BLaER1 treated with 17β-estradiol and CSF1 and Interleukin-3, amounts not matched to agents 10 nM and 100 nM (cell line): Measurements from ENCODE around the gene IQCM.
"Not testable (repeated sequence)": the region's sequence is repeated elsewhere in the genome, so short reads cannot be mapped to it uniquely, and the experiment has no call there.

Experiments
- H3K27ac ChIP-seq, 11 experiments: shearing (Covaris generic); formaldehyde crosslinking; 2 replicates each; pipeline ENCODE4 v1.8.1; 2022
- H3K27me3 ChIP-seq, 11 experiments: shearing (Covaris generic); formaldehyde crosslinking; 2 replicates each; pipeline ENCODE4 v1.8.1; 2022
- H3K36me3 ChIP-seq, 11 experiments: shearing (Covaris generic); formaldehyde crosslinking; 2 replicates each; pipeline ENCODE4 v1.8.1; 2022
- H3K4me1 ChIP-seq, 10 experiments: shearing (Covaris generic); formaldehyde crosslinking; 2 replicates each; pipeline ENCODE4 v1.8.1; 2022
- H3K4me2 ChIP-seq, 11 experiments: shearing (Covaris generic); formaldehyde crosslinking; 2 replicates each; pipeline ENCODE4 v1.8.1; 2022
- H3K4me3 ChIP-seq, 10 experiments: shearing (Covaris generic); formaldehyde crosslinking; 2 replicates each; pipeline ENCODE4 v1.8.1; 2022
- H3K9ac ChIP-seq, 11 experiments: shearing (Covaris generic); formaldehyde crosslinking; 2 replicates each; pipeline ENCODE4 v1.8.1; 2022
- H3K9me3 ChIP-seq, 11 experiments: shearing (Covaris generic); formaldehyde crosslinking; replicated peaks in 1 of 11; 2 replicates each; pipeline ENCODE4 v1.8.1; 2022
- H4K20me1 ChIP-seq, 11 experiments: shearing (Covaris generic); formaldehyde crosslinking; 2 replicates each; pipeline ENCODE4 v1.8.1; 2022
- Cebpa-rat ChIP-seq, 11 experiments: shearing (Covaris generic); IDR thresholded peaks; 2 replicates each; pipeline ENCODE4 v1.8.1; 2022

IQCM gene

DNA sequence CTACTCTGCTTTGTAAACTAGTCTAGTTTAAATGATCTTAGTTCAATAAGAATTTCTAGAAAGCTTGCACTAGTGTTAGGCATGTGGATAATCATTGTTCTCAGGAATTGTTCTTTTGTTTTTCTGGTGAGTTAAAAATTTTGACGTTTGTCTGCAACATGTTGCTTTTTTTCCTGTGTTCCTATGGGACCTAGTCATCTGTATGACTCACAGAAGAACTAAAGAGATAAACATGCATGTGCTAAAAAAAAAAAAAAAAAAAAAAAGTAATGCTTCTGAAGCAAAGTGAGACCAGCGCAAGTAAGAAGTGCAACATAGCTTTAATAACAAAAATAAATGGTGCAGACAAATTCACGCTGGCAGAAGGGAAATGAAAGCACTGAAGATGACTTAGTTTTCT, 471.2 kb downstream of the IQCM start:
- no peak overlapping the region for H3K9ac ChIP-seq
- H3K36me3 ChIP-seq: no peaks in the 10 kb centered on the region
- peaks cover 0 to 5% (median 0%) of the 10 kb centered on the region in 11 experiments; a peak in 3 of 22 replicates for H3K9me3 ChIP-seq
- TF ChIP-seq Cebpa-rat (IDR thresholded peaks at IDR 0.05): no peak
- H3K27me3 ChIP-seq: no peaks in the 10 kb centered on the region
- peaks cover 0 to 19% (median 9%) of the 10 kb centered on the region in 10 experiments; a peak in 12 of 20 replicates for H3K4me1 ChIP-seq
- H4K20me1 ChIP-seq: no peaks in the 10 kb centered on the region
- H3K4me3 ChIP-seq: no peak overlapping the region
- H3K27ac ChIP-seq: no peak overlapping the region
- H3K4me2 ChIP-seq: peak overlapping the region in 8 of 11 experiments; percentile 3 to 43 (median 14); a peak in 7 of 22 replicates

DNA sequence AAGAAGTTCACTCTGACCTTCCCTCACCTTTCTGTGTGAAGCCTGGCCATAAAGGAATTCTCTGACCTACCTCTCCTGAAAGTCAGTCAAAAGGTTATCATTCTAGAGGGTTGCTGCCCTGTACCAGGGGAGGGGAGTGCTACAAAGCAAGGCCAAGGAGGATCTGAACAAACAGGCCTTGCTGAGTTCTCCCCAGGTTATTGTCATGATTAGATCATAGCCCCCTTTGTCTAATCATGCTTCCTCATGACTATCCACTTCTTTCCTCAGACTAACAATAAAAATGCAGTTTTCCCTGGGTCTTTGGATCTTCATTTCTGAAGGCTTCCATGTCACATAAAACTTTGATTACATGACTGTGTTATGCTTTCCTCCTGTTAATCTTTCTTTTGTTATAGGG, 472.0 kb downstream of the IQCM start:
- H4K20me1 ChIP-seq: no peaks in the 10 kb centered on the region
- H3K36me3 ChIP-seq: no peaks in the 10 kb centered on the region
- H3K27ac ChIP-seq: no peak overlapping the region
- no peak for TF ChIP-seq Cebpa-rat (IDR thresholded peaks at IDR 0.05)
- H3K27me3 ChIP-seq: no peaks in the 10 kb centered on the region
- H3K9ac ChIP-seq: no peak overlapping the region
- peaks cover 0 to 5% (median 0%) of the 10 kb centered on the region in 11 experiments; a peak in 3 of 22 replicates for H3K9me3 ChIP-seq
- peaks cover 0 to 11% (median 7%) of the 10 kb centered on the region in 10 experiments; a peak in 10 of 20 replicates for H3K4me1 ChIP-seq
- H3K4me2 ChIP-seq: no peak overlapping the region
- H3K4me3 ChIP-seq: no peak overlapping the region

- H3K27ac ChIP-seq, H3K36me3 ChIP-seq, H4K20me1 ChIP-seq, H3K9me3 ChIP-seq, H3K4me3 ChIP-seq, H3K4me1 ChIP-seq, H3K27me3 ChIP-seq, H3K9ac ChIP-seq, H3K4me2 ChIP-seq: not testable (repeated sequence)
Measured at GRCh38 chr4:149341117-149341516, 474.5 kb downstream of the IQCM start.

DNA sequence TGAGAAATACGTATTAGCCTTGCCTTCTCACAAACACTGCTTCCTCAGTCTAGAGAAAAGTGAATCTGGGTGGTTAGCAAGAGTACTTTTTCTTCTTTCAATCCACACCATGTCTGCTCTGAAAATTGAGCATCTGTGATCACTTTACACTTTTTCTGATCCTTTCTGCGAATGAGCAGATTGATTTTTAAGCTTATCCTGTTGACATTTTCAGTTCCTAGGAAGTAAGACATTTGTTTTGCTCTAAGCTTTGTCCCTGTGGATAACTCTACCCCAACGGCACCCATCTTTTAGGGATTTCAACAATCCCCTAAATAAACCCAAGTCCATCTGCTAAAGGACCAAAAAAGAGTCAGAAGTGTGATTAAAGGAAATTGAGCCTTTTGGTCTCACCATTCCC, 487.5 kb downstream of the IQCM start:
- H3K27me3 ChIP-seq: no peaks in the 10 kb centered on the region
- no peaks in the 10 kb centered on the region for H4K20me1 ChIP-seq
- no peaks in the 10 kb centered on the region for H3K36me3 ChIP-seq
- TF ChIP-seq Cebpa-rat (IDR thresholded peaks at IDR 0.05): no peak
- H3K4me2 ChIP-seq: no peak overlapping the region
- H3K9ac ChIP-seq: no peak overlapping the region
- peaks cover 10 to 15% (median 11%) of the 10 kb centered on the region in 11 experiments; a peak in 20 of 22 replicates for H3K9me3 ChIP-seq
- H3K4me3 ChIP-seq: no peak overlapping the region
- no peak overlapping the region for H3K27ac ChIP-seq
- H3K4me1 ChIP-seq: no peaks in the 10 kb centered on the region

- Histone ChIP-seq H3K9me3 (peaks cover 35 to 46% (median 40%) of the 10 kb centered on the region in 11 experiments), H3K27me3 (no peaks in the 10 kb centered on the region), H3K27ac (no peak overlapping the region), H3K4me3 (no peak overlapping the region), H3K4me2 (no peak overlapping the region), H3K9ac (no peak overlapping the region), H3K36me3 (no peaks in the 10 kb centered on the region), H4K20me1 (no peaks in the 10 kb centered on the region), H3K4me1 (no peaks in the 10 kb centered on the region)
- no peak for TF ChIP-seq Cebpa-rat (IDR thresholded peaks at IDR 0.05)
Measured at GRCh38 chr4:149322203-149322602, 493.4 kb downstream of the IQCM start.

GRCh38 chr4:149321438-149321837, 494.2 kb downstream of the IQCM start:
- Histone ChIP-seq H3K9me3 (peaks cover 35 to 46% (median 40%) of the 10 kb centered on the region in 11 experiments), H3K27ac (no peak overlapping the region), H3K4me2 (no peak overlapping the region), H3K4me1 (no peaks in the 10 kb centered on the region), H3K9ac (no peak overlapping the region), H3K36me3 (no peaks in the 10 kb centered on the region), H3K4me3 (no peak overlapping the region), H3K27me3 (no peaks in the 10 kb centered on the region), H4K20me1 (no peaks in the 10 kb centered on the region)
- TF ChIP-seq Cebpa-rat (IDR thresholded peaks at IDR 0.05): no peak

GRCh38 chr4:149311076-149311475, 504.6 kb downstream of the IQCM start:
- H3K27me3 ChIP-seq: no peaks in the 10 kb centered on the region
- no peak for TF ChIP-seq Cebpa-rat (IDR thresholded peaks at IDR 0.05)
- no peak overlapping the region for H3K4me3 ChIP-seq
- no peak overlapping the region for H3K9ac ChIP-seq
- H3K4me1 ChIP-seq: peaks cover 0 to 7% (median 0%) of the 10 kb centered on the region in 10 experiments; a peak in 1 of 20 replicates
- no peak overlapping the region for H3K4me2 ChIP-seq
- H4K20me1 ChIP-seq: no peaks in the 10 kb centered on the region
- no peaks in the 10 kb centered on the region for H3K36me3 ChIP-seq
- H3K9me3 ChIP-seq: peaks cover 5 to 11% (median 8%) of the 10 kb centered on the region in 11 experiments; a peak in 13 of 22 replicates
- no peak overlapping the region for H3K27ac ChIP-seq

DNA sequence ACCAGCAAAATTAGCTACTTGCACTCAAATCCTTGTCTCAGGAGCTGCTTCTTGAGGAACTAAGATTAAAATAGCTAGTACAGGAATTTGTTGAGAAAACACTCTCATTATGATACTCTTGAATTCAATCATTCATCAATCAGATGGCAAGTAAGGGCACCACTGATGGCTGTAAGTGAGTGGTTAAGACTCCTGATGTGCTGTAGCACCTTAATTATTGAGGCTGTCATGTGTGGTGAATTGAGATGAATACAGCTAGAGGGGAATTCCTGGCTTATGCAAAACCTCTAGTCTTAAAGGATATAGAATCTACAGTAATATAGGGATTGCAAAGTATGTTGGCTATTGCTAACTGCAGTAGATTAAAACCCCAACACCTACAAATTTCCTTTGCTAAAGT, 509.1 kb downstream of the IQCM start:
- Histone ChIP-seq H4K20me1 (no peaks in the 10 kb centered on the region), H3K4me2 (no peak overlapping the region), H3K27me3 (no peaks in the 10 kb centered on the region), H3K9ac (no peak overlapping the region), H3K4me1 (peaks cover 0 to 10% (median 0%) of the 10 kb centered on the region in 10 experiments; a peak in 3 of 20 replicates), H3K27ac (no peak overlapping the region), H3K36me3 (no peaks in the 10 kb centered on the region), H3K4me3 (no peak overlapping the region), H3K9me3 (no peaks in the 10 kb centered on the region)
- no peak for TF ChIP-seq Cebpa-rat (IDR thresholded peaks at IDR 0.05)
